ENCODE measurements around the gene FGFRL1. TPM values are rescaled to one million over a fixed set of nuclear protein-coding genes. Genes with fewer than 3 reads are reported as not detected.
A peak's percentile ranks its signal among the peaks of the same experiment; 100 is the strongest.
"Not testable (repeated sequence)": the region's sequence is repeated elsewhere in the genome, so short reads cannot be mapped to it uniquely, and the experiment has no call there.

The FGFRL1 gene
- polyA plus RNA-seq, 1 donor: 12.6 TPM

DNA sequence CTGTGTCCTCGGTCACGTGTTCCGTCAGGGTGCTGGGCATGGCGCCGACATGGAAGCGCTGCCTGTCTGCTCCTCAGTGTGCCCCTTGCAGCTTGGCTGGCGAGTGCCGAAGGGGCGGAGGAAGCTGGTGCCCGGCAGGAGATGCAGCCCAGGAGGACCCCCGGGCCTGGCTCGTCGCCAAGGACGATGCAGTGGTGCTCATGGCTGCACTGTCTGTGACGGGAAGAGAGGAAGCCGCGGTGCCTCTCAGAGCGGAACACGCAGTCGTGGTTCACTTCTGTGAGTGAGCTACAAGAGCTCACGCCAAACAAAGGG lies 38.1 kb downstream of the FGFRL1 start:
- H3K36me3 ChIP-seq (ENCODE audit: control insufficient read depth, insufficient read depth, low read length): no peaks in the 10 kb centered on the region
- no peak overlapping the region for H3K27ac ChIP-seq (ENCODE audit: low read length)
- peaks cover 15% of the 10 kb centered on the region for H3K9me3 ChIP-seq (ENCODE audit: control insufficient read depth, low read depth, low read length)
- H3K4me3 ChIP-seq (ENCODE audit: low read length): no peak overlapping the region
- no peak for DNase-seq
- no CpG with 5 or more reads among the region's 21 CpGs for WGBS (ENCODE audit: insufficient coverage, low lambda C conversion rate)
- H3K27me3 ChIP-seq (ENCODE audit: control insufficient read depth, insufficient read depth, low read length): peaks cover 76% of the 10 kb centered on the region
- H3K4me1 ChIP-seq (ENCODE audit: control insufficient read depth, insufficient read depth, low read length): peaks cover 8% of the 10 kb centered on the region

DNA sequence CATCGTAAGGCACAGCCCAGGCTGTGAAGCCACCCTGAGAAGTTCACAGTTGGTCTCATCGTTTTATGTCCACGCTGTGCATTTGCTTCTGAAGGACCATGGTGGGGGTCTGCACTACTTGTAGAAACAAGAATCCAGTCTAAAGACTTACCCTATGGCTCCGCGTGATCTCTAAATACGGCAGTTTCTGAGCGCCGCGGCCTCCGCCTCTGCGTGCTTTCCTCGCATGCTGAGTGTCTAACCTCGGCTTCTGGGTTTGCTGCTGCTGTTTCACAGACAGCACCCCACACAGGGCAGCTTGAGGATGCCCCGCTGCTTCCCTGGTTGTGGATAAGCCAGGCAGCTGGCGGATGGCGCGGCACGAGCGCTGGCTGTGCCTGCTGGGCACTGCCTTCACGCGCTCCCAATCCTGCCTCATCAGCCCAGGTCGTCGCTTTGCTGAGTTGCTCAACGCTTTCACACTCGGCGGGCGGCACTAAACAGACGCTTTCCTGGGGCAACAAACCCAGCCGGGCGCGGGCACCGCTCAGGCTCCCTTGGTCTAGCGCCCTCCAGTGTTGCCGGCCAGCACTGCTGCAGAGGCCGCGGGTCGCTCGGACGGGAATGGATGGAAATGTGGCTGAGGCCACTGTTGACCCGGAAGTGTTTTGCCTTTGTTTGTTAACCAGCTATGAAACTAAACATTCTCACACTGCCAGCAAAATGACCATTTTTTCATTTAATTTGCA lies 39.2 kb downstream of the FGFRL1 start:
- Histone ChIP-seq H3K4me1 (ENCODE audit: control insufficient read depth, insufficient read depth, low read length) (peaks cover 12% of the 10 kb centered on the region), H3K27me3 (ENCODE audit: control insufficient read depth, insufficient read depth, low read length) (peaks cover 72% of the 10 kb centered on the region), H3K4me3 (ENCODE audit: low read length) (no peak overlapping the region), H3K9me3 (ENCODE audit: control insufficient read depth, low read depth, low read length) (peaks cover 12% of the 10 kb centered on the region), H3K36me3 (ENCODE audit: control insufficient read depth, insufficient read depth, low read length) (no peaks in the 10 kb centered on the region), H3K27ac (ENCODE audit: low read length) (no peak overlapping the region)
- no CpG with 5 or more reads among the region's 40 CpGs for WGBS (ENCODE audit: insufficient coverage, low lambda C conversion rate)
- DNase-seq: no peak

DNA sequence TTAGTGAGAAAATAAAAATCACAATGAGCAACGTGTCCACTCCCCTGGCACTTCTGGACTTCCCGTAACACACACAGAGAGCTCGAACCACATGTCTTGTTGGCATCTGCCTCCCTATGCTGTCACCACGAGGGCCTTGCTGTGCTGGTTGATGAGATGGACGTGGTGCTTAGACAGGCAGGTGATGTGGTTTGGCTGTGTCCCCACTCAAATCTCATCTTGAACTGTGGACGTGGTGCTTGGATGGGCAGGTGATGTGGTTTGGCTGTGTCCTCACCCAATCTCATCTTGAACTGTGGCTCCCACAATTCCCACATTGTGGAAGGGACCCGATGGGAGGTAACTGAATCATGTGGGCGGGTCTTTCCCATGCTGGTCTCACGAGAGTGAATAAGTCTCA lies 40.0 kb downstream of the FGFRL1 start:
- Histone ChIP-seq H3K4me1 (ENCODE audit: control insufficient read depth, insufficient read depth, low read length) (peaks cover 15% of the 10 kb centered on the region), H3K27ac (ENCODE audit: low read length) (no peak overlapping the region), H3K36me3 (ENCODE audit: control insufficient read depth, insufficient read depth, low read length) (no peaks in the 10 kb centered on the region), H3K9me3 (ENCODE audit: control insufficient read depth, low read depth, low read length) (peaks cover 13% of the 10 kb centered on the region), H3K4me3 (ENCODE audit: low read length) (no peak overlapping the region), H3K27me3 (ENCODE audit: control insufficient read depth, insufficient read depth, low read length) (peaks cover 78% of the 10 kb centered on the region)
- DNase-seq: no peak
- WGBS (ENCODE audit: insufficient coverage, low lambda C conversion rate): 80% methylated on average over 2 of the region's 9 CpGs

DNA sequence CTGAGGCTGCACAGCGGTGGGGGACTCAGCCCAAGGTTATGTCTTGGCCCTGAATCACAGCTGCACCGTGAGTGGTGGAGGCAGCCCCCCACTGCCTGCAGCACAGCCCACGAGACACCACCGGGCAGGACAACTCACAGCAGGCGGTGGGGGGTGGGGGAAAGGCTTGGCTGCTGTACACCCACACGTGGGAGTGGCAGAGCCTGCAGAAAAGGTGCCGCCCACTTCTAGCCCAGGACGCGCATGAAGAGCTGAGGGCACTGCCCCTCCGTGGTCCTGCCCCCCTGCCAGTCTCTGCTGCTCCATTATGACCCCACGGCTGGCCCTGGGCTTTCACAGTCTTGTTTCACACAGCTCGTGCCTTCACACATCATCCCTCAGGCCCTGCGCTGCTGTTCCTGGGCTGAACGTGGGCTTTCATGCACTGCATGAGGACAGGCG lies 40.8 kb downstream of the FGFRL1 start:
- H3K4me3 ChIP-seq (ENCODE audit: low read length): no peak overlapping the region

DNA sequence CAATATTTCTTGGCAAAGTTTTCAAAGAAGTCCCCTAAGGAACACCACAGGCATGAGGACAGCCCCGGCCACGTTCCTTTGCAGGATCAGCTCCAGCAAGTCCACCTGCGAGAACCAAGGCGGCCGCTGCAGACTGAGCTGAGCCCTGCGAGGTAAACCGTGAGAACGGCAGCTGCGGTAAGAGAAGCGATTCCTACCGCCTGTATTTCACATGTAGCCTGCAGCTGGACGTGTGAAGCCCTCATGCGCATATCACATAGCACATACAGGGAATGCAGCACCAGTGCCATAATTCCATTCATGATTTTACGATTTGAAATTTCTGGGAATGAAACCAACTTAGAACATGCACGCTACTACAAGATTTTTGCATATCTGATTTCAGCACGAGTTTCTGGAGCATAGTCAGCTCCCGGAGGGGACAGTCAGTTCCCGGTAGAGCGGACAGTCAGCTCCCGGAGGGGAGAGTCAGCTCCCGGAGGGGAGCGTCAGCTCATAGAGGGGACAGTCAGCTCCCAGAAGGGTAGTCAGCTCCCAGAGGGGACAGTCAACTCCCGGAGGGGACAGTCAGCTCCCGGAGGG lies 41.7 kb downstream of the FGFRL1 start:
- H3K27me3 ChIP-seq (ENCODE audit: control insufficient read depth, insufficient read depth, low read length): peaks cover 76% of the 10 kb centered on the region
- DNase-seq: no peak
- peaks cover 7% of the 10 kb centered on the region for H3K4me1 ChIP-seq (ENCODE audit: control insufficient read depth, insufficient read depth, low read length)
- WGBS (ENCODE audit: insufficient coverage, low lambda C conversion rate): no CpG with 5 or more reads among the region's 24 CpGs
- peaks cover 14% of the 10 kb centered on the region for H3K9me3 ChIP-seq (ENCODE audit: control insufficient read depth, low read depth, low read length)
- H3K27ac ChIP-seq (ENCODE audit: low read length): no peak overlapping the region
- H3K36me3 ChIP-seq (ENCODE audit: control insufficient read depth, insufficient read depth, low read length): no peaks in the 10 kb centered on the region
- no peak overlapping the region for H3K4me3 ChIP-seq (ENCODE audit: low read length)

More for the DNA sequence above, 40.8 kb downstream of the FGFRL1 start:
- no CpG with 5 or more reads among the region's 15 CpGs for WGBS (ENCODE audit: insufficient coverage, low lambda C conversion rate)
- Histone ChIP-seq H3K9me3 (ENCODE audit: control insufficient read depth, low read depth, low read length) (peaks cover 14% of the 10 kb centered on the region), H3K4me1 (ENCODE audit: control insufficient read depth, insufficient read depth, low read length) (peaks cover 11% of the 10 kb centered on the region), H3K27ac (ENCODE audit: low read length) (no peak overlapping the region), H3K27me3 (ENCODE audit: control insufficient read depth, insufficient read depth, low read length) (peaks cover 81% of the 10 kb centered on the region), H3K36me3 (ENCODE audit: control insufficient read depth, insufficient read depth, low read length) (no peaks in the 10 kb centered on the region)
- DNase-seq: no peak

DNA sequence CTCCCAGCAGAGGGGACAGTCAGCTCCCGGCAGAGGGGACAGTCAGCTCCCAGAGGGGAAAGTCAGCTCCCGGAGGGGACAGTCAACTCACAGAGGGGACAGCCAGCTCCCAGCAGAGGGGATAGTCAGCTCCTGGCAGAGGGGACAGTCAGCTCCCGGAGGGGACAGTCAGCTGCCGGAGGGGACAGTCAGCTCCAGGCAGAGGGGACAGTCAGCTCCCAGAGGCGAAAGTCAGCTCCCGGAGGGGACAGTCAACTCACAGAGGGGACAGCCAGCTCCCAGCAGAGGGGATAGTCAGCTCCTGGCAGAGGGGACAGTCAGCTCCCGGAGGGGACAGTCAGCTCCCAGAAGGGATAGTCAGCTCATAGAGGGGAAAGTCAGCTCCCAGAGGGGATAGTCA lies 42.5 kb downstream of the FGFRL1 start:
- H3K9me3 ChIP-seq (ENCODE audit: control insufficient read depth, low read depth, low read length): peaks cover 14% of the 10 kb centered on the region
- no CpG with 5 or more reads among the region's 7 CpGs for WGBS (ENCODE audit: insufficient coverage, low lambda C conversion rate)
- H3K36me3 ChIP-seq (ENCODE audit: control insufficient read depth, insufficient read depth, low read length); H3K4me3 ChIP-seq (ENCODE audit: low read length); H3K4me1 ChIP-seq (ENCODE audit: control insufficient read depth, insufficient read depth, low read length); H3K27ac ChIP-seq (ENCODE audit: low read length); DNase-seq: not testable (repeated sequence)
- peaks cover 78% of the 10 kb centered on the region for H3K27me3 ChIP-seq (ENCODE audit: control insufficient read depth, insufficient read depth, low read length)

DNA sequence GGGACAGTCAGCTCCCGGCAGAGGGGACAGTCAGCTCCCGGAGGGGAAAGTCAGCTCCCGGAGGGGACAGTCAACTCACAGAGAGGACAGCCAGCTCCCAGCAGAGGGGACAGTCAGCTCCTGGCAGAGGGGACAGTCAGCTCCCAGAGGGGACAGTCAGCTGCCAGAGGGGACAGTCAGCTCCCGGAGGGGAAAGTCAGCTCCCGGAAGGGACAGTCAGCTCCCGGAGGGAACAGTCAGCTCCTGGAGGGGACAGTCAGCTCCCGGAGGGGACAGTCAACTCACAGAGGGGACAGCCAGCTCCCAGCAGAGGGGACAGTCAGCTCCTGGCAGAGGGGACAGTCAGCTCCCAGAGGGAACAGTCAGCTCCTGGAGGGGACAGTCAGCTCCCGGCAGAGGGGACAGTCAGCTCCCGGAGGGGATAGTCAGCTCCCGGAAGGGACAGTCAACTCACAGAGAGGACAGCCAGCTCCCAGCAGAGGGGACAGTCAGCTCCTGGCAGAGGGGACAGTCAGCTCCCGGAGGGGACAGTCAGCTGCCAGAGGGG lies 43.3 kb downstream of the FGFRL1 start:
- not testable (repeated sequence) for DNase-seq
- peaks cover 78% of the 10 kb centered on the region for H3K27me3 ChIP-seq (ENCODE audit: control insufficient read depth, insufficient read depth, low read length)
- WGBS (ENCODE audit: insufficient coverage, low lambda C conversion rate): no CpG with 5 or more reads among the region's 11 CpGs

DNA sequence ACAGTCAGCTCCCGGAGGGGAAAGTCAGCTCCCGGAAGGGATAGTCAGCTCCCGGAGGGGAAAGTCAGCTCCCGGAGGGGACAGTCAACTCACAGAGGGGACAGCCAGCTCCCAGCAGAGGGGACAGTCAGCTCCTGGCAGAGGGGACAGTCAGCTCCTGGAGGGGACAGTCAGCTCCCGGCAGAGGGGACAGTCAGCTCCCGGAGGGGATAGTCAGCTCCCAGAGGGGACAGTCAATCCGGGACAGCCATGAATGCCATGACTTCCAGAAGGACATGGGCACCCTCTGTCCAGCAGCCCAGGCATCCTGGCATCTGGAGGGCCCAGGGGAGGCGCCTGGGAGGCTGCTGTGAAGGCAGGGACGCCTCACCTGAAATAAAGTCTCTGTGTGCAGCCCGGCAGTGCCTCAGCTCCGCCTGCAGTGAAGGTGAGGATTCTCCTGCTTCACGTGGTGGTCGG lies 43.8 kb downstream of the FGFRL1 start:
- peaks cover 76% of the 10 kb centered on the region for H3K27me3 ChIP-seq (ENCODE audit: control insufficient read depth, insufficient read depth, low read length)
- not testable (repeated sequence) for DNase-seq

More for the DNA sequence above, 43.3 kb downstream of the FGFRL1 start:
- not testable (repeated sequence) for H3K4me3 ChIP-seq (ENCODE audit: low read length); H3K27ac ChIP-seq (ENCODE audit: low read length); H3K36me3 ChIP-seq (ENCODE audit: control insufficient read depth, insufficient read depth, low read length); H3K4me1 ChIP-seq (ENCODE audit: control insufficient read depth, insufficient read depth, low read length)
- H3K9me3 ChIP-seq (ENCODE audit: control insufficient read depth, low read depth, low read length): peaks cover 10% of the 10 kb centered on the region

DNA sequence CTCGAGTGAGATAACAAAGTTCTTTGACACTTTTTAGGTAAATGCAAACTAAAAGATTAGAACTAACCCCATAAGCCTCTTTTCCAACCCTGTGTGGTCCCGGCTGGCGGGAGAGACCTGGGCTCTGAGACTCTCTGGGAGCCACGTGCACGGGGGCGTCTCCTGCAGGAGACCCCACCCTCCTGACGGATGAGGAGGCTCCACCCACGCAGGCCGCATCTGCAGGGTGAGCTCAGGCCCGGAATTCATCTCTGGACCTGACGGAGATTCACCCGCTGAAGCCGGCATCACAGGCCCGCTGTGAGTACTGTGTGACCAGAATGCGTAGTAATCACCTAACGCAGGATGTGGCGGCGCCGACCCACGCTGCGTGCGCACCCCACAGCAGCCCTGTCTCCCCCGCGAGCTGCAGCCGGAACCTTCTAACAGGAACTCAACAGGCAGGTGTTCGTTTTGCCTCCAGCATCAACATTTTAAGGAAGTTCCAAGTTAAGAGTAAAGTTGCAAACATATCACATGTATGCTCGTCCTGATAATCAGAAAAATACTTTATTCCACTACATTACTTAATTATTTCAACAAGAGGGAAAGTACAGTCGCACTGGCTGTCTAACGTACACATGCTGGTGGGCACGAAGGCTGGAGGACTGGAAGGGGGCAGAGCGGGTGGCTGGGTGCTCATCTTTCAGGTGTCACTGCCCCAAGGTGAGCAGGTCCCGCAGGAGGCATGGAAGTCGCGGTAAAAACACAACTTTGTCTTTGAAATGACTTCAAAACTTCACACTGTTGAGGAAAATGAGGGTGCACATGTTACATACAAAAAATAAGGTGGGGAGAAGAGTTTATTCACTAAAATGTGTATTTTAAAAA lies 44.5 kb downstream of the FGFRL1 start:
- WGBS (ENCODE audit: insufficient coverage, low lambda C conversion rate): 100% methylated on average over 1 of the region's 34 CpGs

More for the DNA sequence above, 43.8 kb downstream of the FGFRL1 start:
- not testable (repeated sequence) for H3K4me3 ChIP-seq (ENCODE audit: low read length); H3K4me1 ChIP-seq (ENCODE audit: control insufficient read depth, insufficient read depth, low read length); H3K36me3 ChIP-seq (ENCODE audit: control insufficient read depth, insufficient read depth, low read length); H3K27ac ChIP-seq (ENCODE audit: low read length)
- peaks cover 10% of the 10 kb centered on the region for H3K9me3 ChIP-seq (ENCODE audit: control insufficient read depth, low read depth, low read length)
- no CpG with 5 or more reads among the region's 13 CpGs for WGBS (ENCODE audit: insufficient coverage, low lambda C conversion rate)

More for the DNA sequence above, 44.5 kb downstream of the FGFRL1 start:
- peak in 1 of 2 donors; percentile 35 for DNase-seq
- Histone ChIP-seq H3K4me1 (ENCODE audit: control insufficient read depth, insufficient read depth, low read length) (peaks cover 9% of the 10 kb centered on the region), H3K4me3 (ENCODE audit: low read length) (no peak overlapping the region), H3K27me3 (ENCODE audit: control insufficient read depth, insufficient read depth, low read length) (peaks cover 75% of the 10 kb centered on the region), H3K9me3 (ENCODE audit: control insufficient read depth, low read depth, low read length) (peaks cover 6% of the 10 kb centered on the region), H3K36me3 (ENCODE audit: control insufficient read depth, insufficient read depth, low read length) (no peaks in the 10 kb centered on the region), H3K27ac (ENCODE audit: low read length) (no peak overlapping the region)
